WI38 (cell line): Measurements from ENCODE around the gene RASGRP1.

Experiments
- H3K4me3 ChIP-seq: 2 replicates; pipeline ENCODE4 v1.5.1; 2011; ENCODE audit warnings: low read depth, mild to moderate bottlenecking, control low read depth, low read length
- TF ChIP-seq, protein P1 (sequence below): IDR thresholded peaks from 2 replicates; pipeline ENCODE4 v1.5.1; 2012; ENCODE audit warnings: low read depth, mild to moderate bottlenecking, control low read depth, low read length

RASGRP1 gene

DNA sequence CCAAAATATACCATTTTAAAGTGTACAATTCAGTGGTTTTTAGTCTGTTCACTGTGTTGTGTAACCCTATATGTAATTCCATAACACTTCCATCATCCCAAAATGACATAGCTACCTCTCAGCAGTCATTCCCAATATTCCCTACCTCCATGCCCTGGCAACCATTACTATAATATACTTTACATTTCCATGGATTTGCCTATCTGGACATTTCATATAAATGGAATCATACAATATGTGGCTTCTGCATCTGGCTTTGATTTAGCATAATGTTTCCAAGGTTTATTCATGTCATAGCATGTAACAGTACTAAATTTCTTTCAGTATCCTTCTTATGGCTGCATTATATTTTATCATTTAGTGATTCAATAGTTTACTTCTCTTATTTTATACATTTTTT is 85.3 kb downstream of the RASGRP1 start:
- TF ChIP-seq, protein P1, sequence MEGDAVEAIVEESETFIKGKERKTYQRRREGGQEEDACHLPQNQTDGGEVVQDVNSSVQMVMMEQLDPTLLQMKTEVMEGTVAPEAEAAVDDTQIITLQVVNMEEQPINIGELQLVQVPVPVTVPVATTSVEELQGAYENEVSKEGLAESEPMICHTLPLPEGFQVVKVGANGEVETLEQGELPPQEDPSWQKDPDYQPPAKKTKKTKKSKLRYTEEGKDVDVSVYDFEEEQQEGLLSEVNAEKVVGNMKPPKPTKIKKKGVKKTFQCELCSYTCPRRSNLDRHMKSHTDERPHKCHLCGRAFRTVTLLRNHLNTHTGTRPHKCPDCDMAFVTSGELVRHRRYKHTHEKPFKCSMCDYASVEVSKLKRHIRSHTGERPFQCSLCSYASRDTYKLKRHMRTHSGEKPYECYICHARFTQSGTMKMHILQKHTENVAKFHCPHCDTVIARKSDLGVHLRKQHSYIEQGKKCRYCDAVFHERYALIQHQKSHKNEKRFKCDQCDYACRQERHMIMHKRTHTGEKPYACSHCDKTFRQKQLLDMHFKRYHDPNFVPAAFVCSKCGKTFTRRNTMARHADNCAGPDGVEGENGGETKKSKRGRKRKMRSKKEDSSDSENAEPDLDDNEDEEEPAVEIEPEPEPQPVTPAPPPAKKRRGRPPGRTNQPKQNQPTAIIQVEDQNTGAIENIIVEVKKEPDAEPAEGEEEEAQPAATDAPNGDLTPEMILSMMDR, result no peak
- H3K4me3 ChIP-seq, result no peak overlapping the region

- TF ChIP-seq, protein P1, result no peak
- H3K4me3 ChIP-seq, result no peak overlapping the region
Observed at GRCh38 chr15:38477637-38478036, 87.0 kb downstream of the RASGRP1 start.

- TF ChIP-seq, protein P1, result no peak
- no peak overlapping the region for H3K4me3 ChIP-seq
Observed at GRCh38 chr15:38476120-38476519, 88.5 kb downstream of the RASGRP1 start.

DNA sequence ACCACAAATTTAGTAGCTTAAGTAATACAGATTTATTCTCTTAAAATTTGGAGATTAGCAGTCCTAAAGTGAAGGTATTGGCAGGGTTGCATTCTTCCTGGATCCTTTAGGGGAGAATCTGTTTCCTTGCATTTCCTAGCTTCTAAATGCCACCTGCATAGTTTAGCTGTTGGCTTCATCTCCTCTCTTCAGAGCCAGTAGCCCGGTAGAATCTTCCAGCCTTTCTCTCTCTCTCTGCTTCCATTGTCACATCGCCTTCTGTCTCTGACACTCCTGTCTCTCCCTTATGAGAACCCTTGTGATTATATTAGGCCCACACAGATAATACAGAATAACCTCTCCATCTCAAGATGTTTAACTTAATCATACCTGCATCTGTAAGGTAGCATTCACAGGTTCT is 89.3 kb downstream of the RASGRP1 start:
- no peak overlapping the region for H3K4me3 ChIP-seq
- TF ChIP-seq, protein P1, result no peak

- TF ChIP-seq, protein P1, result peak; percentile 47
- no peak overlapping the region for H3K4me3 ChIP-seq
Observed at GRCh38 chr15:38474155-38474757, 90.4 kb downstream of the RASGRP1 start.

DNA sequence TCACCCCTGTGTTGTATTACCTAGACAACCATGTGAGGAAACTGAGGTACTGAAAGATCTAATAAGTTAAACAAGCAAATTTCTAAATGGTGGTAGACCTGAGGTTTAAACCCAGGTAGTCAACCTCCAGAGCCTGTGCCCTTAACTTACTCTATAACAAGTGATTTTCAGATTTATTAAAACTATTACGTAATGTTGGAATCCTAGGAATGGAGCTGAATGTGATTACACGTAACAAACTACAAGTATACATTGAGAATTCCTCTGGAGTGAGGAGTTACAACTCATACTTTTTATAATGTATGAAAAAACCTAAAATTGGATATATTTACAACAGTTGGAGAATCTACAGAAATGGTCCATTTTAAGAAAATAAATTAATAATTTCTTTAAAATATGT is 92.6 kb downstream of the RASGRP1 start:
- TF ChIP-seq, protein P1, result no peak
- H3K4me3 ChIP-seq, result no peak overlapping the region

DNA sequence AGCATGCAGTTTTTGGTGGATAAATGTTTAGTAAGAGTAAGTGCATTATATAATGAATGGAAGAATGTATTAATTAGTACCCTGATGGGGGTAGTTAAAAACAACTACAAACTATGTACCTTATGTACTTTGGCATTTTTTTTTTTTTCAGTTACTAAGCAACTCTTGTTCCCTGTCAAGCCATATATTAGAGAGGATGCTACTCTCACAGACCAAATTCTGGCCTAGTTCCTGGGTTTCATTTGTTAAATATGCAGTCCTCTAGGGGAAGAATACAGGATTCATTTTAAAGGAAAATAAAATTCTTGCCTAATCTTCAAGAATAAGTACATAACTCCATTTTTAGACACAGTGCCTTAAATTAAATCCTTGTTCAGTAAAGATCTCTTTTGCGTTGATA is 93.8 kb downstream of the RASGRP1 start:
- H3K4me3 ChIP-seq, result no peak overlapping the region
- TF ChIP-seq, protein P1, result no peak
